ENCODE data around the gene SMAD6. TPM values are rescaled to one million over a fixed set of nuclear protein-coding genes. Genes with fewer than 3 reads are reported as not detected.

The SMAD6 gene
- total RNA-seq, 4 donors from 2014 or later = 9.2 to 68.8 (median 12.4) TPM

GRCh38 chr15:66802025-66803001 is 100.3 kb downstream of the SMAD6 start:
- TF ChIP-seq CTCF (IDR thresholded peaks at IDR 0.05; ENCODE audit: low read depth) = no peak

GRCh38 chr15:66803182-66803729 is 101.2 kb downstream of the SMAD6 start:
- no peak for TF ChIP-seq CTCF (IDR thresholded peaks at IDR 0.05; ENCODE audit: low read depth)

GRCh38 chr15:66803749-66804148 is 101.7 kb downstream of the SMAD6 start:
- TF ChIP-seq CTCF (IDR thresholded peaks at IDR 0.05; ENCODE audit: low read depth) = no peak

GRCh38 chr15:66805202-66805885 is 103.3 kb downstream of the SMAD6 start:
- TF ChIP-seq CTCF (IDR thresholded peaks at IDR 0.05; ENCODE audit: low read depth) = no peak

GRCh38 chr15:66808181-66808824 is 106.3 kb downstream of the SMAD6 start:
- no peak for TF ChIP-seq CTCF (IDR thresholded peaks at IDR 0.05; ENCODE audit: low read depth)

- TF ChIP-seq CTCF (IDR thresholded peaks at IDR 0.05; ENCODE audit: low read depth) = no peak
Observed at GRCh38 chr15:66809664-66810063, 107.6 kb downstream of the SMAD6 start.
